DOHH2 (cell line): ENCODE results near the gene ENO2.

ENCODE experiments used
- EZH2phosphoT487 ChIP-seq: fragments of 200-600 bp; sonication (generic); IDR thresholded peaks from 2 replicates; pipeline ENCODE4 v1.6.1; 2017; ENCODE audit warnings: borderline replicate concordance, mild to moderate bottlenecking, antibody characterized with exemption, low read length, moderate library complexity, mixed read lengths
- TF ChIP-seq, protein P1 (sequence below): fragments of 200-600 bp; sonication (generic); IDR thresholded peaks from one replicate; pipeline ENCODE4 v1.5.1; 2014; ENCODE audit warnings: antibody characterized with exemption, mild to moderate bottlenecking, low read depth, low read length; ENCODE audit not compliant: poor library complexity, severe bottlenecking

DNA sequence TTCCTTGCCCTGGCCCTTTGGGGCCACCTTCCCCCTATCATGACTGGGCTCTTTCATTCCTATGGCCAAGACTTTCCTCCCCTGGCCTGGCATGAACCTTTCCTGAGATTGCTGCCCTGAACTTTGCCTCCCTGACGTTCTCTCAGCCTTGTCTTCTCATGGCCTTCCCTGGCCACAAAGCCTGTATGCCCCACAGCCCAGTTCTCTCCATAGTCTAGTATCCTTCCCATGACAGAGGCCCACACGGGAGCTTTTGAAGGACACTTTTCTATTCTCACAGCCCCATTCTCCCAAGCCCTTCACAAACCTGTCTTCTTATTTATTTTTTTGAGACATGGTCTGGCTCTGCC, 24.8 kb downstream of the ENO2 start:
- TF ChIP-seq, protein P1, sequence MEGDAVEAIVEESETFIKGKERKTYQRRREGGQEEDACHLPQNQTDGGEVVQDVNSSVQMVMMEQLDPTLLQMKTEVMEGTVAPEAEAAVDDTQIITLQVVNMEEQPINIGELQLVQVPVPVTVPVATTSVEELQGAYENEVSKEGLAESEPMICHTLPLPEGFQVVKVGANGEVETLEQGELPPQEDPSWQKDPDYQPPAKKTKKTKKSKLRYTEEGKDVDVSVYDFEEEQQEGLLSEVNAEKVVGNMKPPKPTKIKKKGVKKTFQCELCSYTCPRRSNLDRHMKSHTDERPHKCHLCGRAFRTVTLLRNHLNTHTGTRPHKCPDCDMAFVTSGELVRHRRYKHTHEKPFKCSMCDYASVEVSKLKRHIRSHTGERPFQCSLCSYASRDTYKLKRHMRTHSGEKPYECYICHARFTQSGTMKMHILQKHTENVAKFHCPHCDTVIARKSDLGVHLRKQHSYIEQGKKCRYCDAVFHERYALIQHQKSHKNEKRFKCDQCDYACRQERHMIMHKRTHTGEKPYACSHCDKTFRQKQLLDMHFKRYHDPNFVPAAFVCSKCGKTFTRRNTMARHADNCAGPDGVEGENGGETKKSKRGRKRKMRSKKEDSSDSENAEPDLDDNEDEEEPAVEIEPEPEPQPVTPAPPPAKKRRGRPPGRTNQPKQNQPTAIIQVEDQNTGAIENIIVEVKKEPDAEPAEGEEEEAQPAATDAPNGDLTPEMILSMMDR = no peak
- no peak for TF ChIP-seq EZH2phosphoT487
